GM19023 (cell line): ENCODE measurements around the gene TM4SF18.
"Not testable (repeated sequence)": the region's sequence is repeated elsewhere in the genome, so short reads cannot be mapped to it uniquely, and the experiment has no call there.

Experiments
- ATAC-seq: cut with Tn5 transposase; IDR thresholded peaks from one replicate; pipeline ENCODE4 v1.9.1; 2021; ENCODE audit warnings: mild to moderate bottlenecking, moderate library complexity; ENCODE audit not compliant: unreplicated experiment

TM4SF18 gene

GRCh38 chr3:149333176-149333859 is at the start of gene TM4SF18:
TSS of gene TM4SF18 (minus strand) at chr3:149333636. CDS start at chr3:149333382, 254 bp downstream.
- ATAC-seq = no peak

- no peak for ATAC-seq
These were observed 49.1 kb upstream of the TM4SF18 start for GRCh38 chr3:149382518-149382917.

- ATAC-seq = no peak
These were observed 48.6 kb upstream of the TM4SF18 start for GRCh38 chr3:149382101-149382467.

GRCh38 chr3:149381173-149382100 is 48.0 kb upstream of the TM4SF18 start:
- ATAC-seq = no peak

GRCh38 chr3:149380220-149380619 is 46.8 kb upstream of the TM4SF18 start:
- ATAC-seq = not testable (repeated sequence)

- no peak for ATAC-seq
These were observed 45.3 kb upstream of the TM4SF18 start for GRCh38 chr3:149378478-149379309.

- ATAC-seq = no peak
These were observed 44.2 kb upstream of the TM4SF18 start, which contains the start of gene TM4SF1 for GRCh38 chr3:149377408-149378364. TSS of gene TM4SF1 (minus strand) at chr3:149377649. CDS start at chr3:149377547, 102 bp downstream.

GRCh38 chr3:149376718-149377407 is 43.4 kb upstream of the TM4SF18 start:
- no peak for ATAC-seq

GRCh38 chr3:149375501-149376196 is 42.2 kb upstream of the TM4SF18 start:
- no peak for ATAC-seq

GRCh38 chr3:149374793-149375500 is 41.5 kb upstream of the TM4SF18 start:
- no peak for ATAC-seq

- ATAC-seq = no peak
These were observed 41.0 kb upstream of the TM4SF18 start for GRCh38 chr3:149374391-149374790.

- ATAC-seq = no peak
These were observed 40.0 kb upstream of the TM4SF18 start for GRCh38 chr3:149373235-149374125.

- ATAC-seq = no peak
These were observed 38.3 kb upstream of the TM4SF18 start for GRCh38 chr3:149371723-149372114.

GRCh38 chr3:149371001-149371722 is 37.7 kb upstream of the TM4SF18 start:
- no peak for ATAC-seq

- no peak for ATAC-seq
These were observed 36.8 kb upstream of the TM4SF18 start for GRCh38 chr3:149369991-149370866.
